AG04450 (cell line): ENCODE data around the gene TNFSF8. TPM values are rescaled to one million over a fixed set of nuclear protein-coding genes. Genes with fewer than 3 reads are reported as not detected.

ENCODE experiments used
- CTCF ChIA-PET: fragments of 300-600, 350-600 bp; formaldehyde crosslinking; extraction: SDS; loops from one replicate; lab custom pipeline; 2022; ENCODE audit warnings: antibody characterized with exemption, inconsistent platforms; lab: Charles Lee
- POLR2A ChIA-PET: fragments of 350-600 bp; formaldehyde crosslinking; extraction: SDS; loops from one replicate; lab custom pipeline; 2021; ENCODE audit warnings: antibody characterized with exemption, inconsistent platforms; lab: Yijun Ruan, JAX
- DNase-seq: peaks from one replicate; pipeline ENCODE4 v3.0.0-alpha.2; 2011; ENCODE audit warnings: low read depth, low spot score
- H3K27ac ChIP-seq: one replicate; pipeline ENCODE4 v1.5.1; 2012; ENCODE audit warnings: low read depth, low read length, control low read depth
- H3K27me3 ChIP-seq: one replicate; pipeline ENCODE4 v1.6.0; 2012; ENCODE audit warnings: low read length; ENCODE audit not compliant: control insufficient read depth, insufficient read depth
- H3K4me3 ChIP-seq: 2 replicates; pipeline ENCODE4 v1.5.1; 2011; ENCODE audit warnings: mild to moderate bottlenecking, low read depth, low read length, control low read depth
- H3K9me3 ChIP-seq: 2 replicates; pipeline ENCODE4 v1.5.1; 2012; ENCODE audit warnings: low read length; ENCODE audit not compliant: control insufficient read depth, insufficient read depth
- CTCF ChIP-seq: IDR thresholded peaks from 2 replicates; pipeline ENCODE4 v1.5.1; 2011; ENCODE audit warnings: low read depth, low read length, control low read depth, inconsistent platforms
- polyA plus RNA-seq: library from polyadenylated mRNA; depleted of rRNA; stranded (reverse); fragments of >200 nt; gene quantifications from 2 replicates; pipeline ENCODE4 v1.2.3, GENCODE V29; 2011

TNFSF8 gene
- polyA plus RNA-seq, 1 experiment: not detected

GRCh38 chr9:114864471-114864870 lies 65.9 kb downstream of the TNFSF8 start:
- CTCF ChIA-PET: interaction anchor here (2.2 kb wide), 1 partner anchor 42 kb away, joined by 5 read pairs; no protein-coding TSS in a partner anchor
- POLR2A ChIA-PET: no interaction called here
- DNase-seq: no peak
- peaks cover 4% of the 10 kb centered on the region for H3K9me3 ChIP-seq
- H3K27me3 ChIP-seq: no peaks in the 10 kb centered on the region
- H3K4me3 ChIP-seq: no peak overlapping the region
- TF ChIP-seq CTCF: no peak
- H3K27ac ChIP-seq: no peak overlapping the region

GRCh38 chr9:114861922-114862605 lies 68.3 kb downstream of the TNFSF8 start:
- Histone ChIP-seq H3K4me3 (no peak overlapping the region), H3K27ac (no peak overlapping the region), H3K9me3 (no peaks in the 10 kb centered on the region), H3K27me3 (no peaks in the 10 kb centered on the region)
- TF ChIP-seq CTCF: no peak
- ChIA-PET POLR2A (no interaction called here), CTCF (interaction anchor here (0.6 kb wide), 1 partner anchor 43 kb away, joined by 3 read pairs; no protein-coding TSS in a partner anchor)
- no peak for DNase-seq

GRCh38 chr9:114861273-114861672 lies 69.1 kb downstream of the TNFSF8 start:
- POLR2A ChIA-PET: no interaction called here
- H3K9me3 ChIP-seq: no peaks in the 10 kb centered on the region
- no peak for TF ChIP-seq CTCF
- DNase-seq: no peak
- H3K27ac ChIP-seq: no peak overlapping the region
- no peak overlapping the region for H3K4me3 ChIP-seq
- CTCF ChIA-PET: no interaction called here
- H3K27me3 ChIP-seq: no peaks in the 10 kb centered on the region

- no peak for DNase-seq
- no peak overlapping the region for H3K4me3 ChIP-seq
- no peak overlapping the region for H3K27ac ChIP-seq
- POLR2A ChIA-PET: no interaction called here
- no peaks in the 10 kb centered on the region for H3K9me3 ChIP-seq
- CTCF ChIA-PET: no interaction called here
- TF ChIP-seq CTCF: no peak
- no peaks in the 10 kb centered on the region for H3K27me3 ChIP-seq
These were observed 70.2 kb downstream of the TNFSF8 start for GRCh38 chr9:114860187-114860586.

GRCh38 chr9:114856942-114857315 lies 73.5 kb downstream of the TNFSF8 start:
- H3K9me3 ChIP-seq: no peaks in the 10 kb centered on the region
- no peak for DNase-seq
- CTCF ChIA-PET: interaction anchor here (1.4 kb wide), 1 partner anchor 39 kb away, joined by 4 read pairs; no protein-coding TSS in a partner anchor
- TF ChIP-seq CTCF: no peak
- POLR2A ChIA-PET: no interaction called here
- H3K27ac ChIP-seq: peak overlapping the region; percentile 84
- H3K4me3 ChIP-seq: no peak overlapping the region
- H3K27me3 ChIP-seq: no peaks in the 10 kb centered on the region
